Measurements from ENCODE around the gene POP7. TPM values are rescaled to one million over a fixed set of nuclear protein-coding genes. Genes with fewer than 3 reads are reported as not detected.

The POP7 gene
- total RNA-seq, 1 donor from 2014 or later: 23.1 TPM

DNA sequence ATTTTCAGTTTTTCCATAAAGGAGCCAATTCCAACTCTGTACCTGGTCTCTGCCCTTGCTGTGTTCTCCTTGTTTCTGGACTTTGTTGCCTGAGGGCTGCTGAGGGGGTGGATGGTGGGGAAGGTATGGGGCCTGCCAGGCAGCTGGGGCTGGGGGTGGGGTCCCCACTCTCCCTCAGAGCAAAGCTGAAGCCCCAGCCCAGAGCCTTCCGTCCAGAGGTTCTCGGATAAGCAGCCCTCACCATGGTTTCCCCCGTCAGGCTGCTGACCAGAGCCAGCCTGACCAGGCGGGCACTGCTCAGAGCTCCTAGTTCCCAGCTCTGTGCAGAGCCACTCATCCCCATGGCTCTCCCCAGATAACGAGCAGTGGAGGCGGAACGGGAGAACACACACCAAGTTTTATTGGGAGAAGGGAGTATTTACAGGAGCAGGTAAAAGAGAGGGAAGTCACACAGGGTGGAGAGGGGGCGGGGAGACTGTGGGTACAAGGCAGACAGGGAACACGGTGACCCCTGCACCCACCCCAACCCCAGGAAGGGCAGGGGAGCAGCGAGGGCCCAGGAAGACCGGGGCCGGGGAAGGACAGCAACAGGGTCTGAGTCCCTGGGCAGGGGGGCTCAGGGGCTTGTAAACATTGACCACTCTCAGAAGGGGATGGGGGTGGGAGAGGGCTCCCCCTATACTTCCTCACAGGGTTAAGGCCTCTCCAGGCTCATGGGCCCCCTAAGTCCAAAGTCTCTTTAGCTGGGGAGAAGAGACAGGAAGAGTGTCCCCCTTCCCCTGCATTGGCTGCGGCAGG is 26.6 kb upstream of the POP7 start:
- DNase-seq: no peak

DNA sequence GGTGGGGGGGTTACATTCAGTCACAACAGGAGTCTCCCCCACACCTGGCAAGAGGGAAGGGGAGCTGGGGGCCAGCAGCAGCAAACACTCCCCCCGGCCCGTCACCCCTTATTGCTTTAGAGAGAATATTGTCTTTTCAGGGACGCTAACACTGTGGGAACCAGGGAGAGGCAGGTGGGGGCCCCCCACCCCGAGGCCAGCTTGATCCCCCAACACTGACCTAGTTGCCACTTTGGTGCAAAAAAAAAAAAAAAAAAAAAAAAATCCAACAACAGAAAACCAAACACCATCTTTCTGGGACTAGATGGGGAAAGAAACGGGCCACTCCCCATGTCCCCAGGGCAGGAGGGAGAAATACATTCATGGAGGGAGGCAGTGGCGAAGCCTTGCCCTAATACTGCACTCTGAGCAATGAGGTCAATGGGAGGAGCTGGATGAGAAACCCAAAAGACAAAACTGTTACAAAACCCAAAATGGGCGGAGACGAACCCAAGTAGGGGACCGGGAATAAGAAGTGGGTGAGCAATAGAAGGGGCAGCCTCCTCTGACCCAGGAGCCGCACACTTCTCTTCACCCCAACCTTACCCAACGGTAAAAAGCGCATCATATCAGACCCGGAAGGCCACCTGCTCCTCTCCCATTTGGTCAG is 25.9 kb upstream of the POP7 start:
- DNase-seq: no peak

DNA sequence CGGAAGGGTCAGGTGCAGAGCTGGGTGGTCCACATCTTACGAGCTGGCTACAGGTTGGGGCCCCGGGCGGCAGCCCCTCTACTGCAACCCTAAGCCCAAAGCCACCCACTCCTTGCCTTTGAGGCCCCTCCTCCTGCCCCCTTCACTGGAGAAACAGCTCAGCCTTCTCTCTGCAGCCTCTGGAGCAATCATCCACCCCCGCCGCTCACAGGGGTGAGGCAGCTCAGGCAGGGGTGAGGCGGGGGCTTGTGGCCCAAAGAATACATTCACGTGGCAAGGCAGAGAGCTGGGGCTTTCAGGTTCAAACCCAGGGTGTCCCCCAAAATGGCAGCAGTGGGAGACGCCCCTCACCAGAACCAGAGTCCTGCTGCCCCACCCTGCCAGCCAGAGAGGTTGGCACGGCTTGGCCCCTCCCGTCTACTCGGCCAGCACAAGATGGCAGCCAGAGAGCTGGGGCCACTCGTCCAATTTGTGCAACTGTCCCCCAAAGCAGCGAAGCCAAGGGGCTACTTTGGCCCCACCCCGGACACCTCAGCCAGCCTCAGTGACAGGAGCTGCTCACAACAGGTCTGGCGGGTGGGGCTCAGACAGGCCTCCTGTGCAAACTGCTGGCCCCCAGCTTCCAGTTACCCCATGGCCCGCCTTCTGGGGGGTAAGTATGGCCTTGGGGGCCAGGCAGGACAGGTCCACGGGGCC is 25.2 kb upstream of the POP7 start:
- DNase-seq: no peak

DNA sequence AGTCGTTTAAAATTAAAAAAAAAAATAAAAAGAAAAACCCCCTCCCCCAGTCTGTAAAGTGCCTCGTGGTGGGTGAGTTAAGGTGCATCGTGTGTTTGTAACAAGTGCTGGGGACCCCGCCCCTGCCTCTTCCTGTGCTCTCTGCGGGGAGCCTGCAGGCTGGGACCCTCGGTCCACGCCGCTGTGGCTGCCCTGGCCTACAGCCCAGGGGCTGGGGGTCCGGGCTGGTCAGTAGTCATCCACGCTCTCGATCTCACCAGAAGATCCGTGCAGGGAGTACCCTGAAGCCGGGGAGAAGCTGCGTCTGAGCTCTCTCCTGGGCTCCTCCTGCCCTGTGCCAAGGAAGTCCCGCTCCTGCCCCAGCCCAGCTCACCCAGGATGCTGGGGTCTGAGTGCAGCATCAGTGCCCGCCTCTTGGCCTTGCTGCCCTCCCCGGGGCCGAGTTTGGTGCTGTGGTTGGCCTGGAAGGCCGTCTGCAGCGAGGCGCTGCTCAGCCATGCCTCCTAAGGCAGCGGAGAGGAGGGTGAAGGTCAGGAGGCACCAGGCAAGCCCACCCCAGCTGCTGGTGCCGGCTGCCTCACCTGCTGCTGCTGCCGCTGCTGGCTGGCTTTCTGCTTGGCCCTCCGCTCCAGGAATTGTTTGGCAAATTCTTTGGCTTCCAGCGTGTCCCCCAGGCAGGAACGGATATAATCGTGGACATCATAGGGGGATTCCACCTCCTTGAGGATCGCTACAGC is 24.3 kb upstream of the POP7 start:
- DNase-seq: no peak

DNA sequence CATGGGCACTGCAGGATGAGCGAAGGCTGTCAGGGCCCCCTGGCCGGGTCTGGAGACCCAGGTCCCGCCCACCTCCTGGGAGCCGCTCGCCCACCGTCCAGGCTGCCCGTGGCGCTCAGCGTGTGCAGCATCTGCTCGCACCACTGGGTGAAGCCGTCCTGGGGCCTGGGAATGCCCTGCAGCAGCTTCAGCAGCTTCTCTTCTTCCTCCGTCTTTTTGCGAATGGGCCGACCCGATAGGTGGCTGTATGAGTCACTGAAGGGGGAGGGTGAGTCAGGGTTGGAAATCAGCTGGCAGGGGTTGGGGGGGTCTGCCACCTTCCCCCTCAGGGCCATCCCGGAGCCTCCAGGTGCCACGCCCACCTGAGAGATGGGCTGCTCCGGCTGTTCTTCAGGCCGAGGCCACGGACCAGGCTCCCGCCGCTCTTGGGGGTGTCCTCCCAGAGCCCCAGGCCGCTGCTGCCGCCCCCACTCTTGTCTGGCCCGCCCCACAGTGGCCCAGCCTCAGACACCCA is 23.6 kb upstream of the POP7 start:
- no peak for DNase-seq

DNA sequence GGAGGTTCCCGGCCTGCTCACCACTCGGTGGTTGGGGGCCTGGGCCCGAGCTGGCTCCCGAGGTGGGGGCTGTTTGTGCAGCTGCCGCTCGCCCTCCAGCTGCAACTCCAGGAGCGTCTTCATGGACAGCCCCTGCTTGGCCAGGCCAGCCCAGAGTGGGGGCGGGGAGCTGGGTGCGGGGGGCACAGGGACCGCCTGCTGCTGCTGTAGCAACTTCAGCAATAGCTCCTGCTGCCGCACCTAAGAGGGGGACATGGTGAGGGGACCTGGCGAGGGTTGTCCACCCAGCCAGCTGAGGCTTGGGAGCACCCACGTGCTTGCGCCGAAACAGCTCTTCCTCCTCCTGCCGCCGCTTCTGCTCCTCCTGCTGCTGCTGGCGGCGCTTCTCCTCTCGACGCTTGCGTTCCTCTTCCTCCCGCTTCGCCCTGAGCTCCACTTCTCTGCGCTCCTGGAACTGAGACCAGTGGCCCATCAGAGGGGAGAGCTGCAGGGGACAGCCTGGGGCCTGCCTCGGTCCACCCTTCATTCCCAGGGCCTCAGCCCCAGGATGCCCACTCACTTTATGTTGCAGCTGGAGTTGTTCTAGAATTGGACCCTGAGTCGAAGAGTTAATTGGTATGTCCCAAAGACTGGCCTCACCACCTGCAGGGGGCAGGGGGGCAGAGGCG is 22.8 kb upstream of the POP7 start:
- DNase-seq: no peak

DNA sequence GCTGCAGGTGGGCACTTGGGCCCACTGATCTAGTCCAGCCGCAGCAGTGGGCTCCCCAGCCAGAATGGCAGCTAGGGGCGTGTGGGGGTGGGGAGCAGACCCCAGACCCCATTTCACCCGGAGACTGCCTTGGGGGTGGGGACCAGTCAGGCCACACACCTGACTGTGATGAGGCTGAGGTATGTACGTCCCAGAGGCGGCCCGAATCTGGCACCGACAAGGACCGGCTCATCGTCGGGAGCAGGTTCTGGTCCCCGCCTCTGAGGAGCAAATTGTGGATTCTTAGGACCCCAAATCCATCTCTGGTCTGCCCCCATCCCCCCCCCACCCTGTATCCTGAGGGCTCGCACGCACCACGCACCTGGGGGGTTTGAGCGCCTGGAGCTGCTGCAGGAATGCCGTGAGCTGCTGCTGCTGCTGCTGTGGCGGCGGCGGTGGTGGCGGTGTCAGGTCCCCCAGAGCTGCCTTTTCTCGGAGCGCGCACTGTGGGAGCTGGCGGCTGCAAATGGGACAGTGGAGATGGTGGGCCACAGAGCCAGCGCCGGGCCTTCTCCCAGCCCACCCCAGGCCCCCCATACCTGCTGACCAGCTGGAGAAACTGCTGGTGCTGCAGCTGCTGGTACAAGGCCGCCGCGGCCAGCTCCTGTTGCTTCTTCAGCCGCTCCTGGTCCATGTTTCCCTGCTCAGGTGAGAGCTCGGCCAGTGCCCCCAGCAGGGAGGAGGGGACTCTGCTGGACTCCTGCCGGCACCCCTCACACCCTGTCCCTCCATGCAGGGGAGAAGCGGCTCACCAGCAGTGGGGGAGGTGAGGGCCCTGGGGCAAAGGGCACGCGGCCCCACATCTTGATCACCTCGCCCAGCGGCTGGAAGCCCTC is 22.0 kb upstream of the POP7 start:
- no peak for DNase-seq

DNA sequence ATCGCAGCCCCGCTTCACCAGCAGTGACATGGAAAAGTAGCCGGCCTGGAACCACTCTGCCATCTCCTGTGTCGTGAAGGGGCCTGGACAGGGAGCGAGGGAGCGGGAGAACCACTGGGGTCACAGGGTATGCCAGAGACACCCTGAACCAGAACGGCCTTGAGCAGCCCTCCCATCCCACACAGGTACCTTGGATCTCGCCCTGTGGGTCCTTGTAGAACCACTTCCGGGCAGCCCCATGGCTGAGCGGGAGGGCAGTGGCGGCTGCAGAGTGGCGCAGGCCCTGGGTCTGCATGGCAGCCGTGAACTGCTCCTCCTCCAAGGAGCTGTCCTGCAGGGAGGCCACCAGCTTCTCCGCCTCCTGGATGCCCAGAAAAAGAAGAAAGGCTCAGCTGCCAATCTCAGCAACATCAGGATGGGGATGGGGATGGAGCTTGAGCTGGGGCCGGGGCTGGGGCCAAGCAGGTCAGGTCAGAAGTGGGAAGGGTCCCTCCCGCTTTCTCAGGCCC is 21.3 kb upstream of the POP7 start:
- DNase-seq: no peak

DNA sequence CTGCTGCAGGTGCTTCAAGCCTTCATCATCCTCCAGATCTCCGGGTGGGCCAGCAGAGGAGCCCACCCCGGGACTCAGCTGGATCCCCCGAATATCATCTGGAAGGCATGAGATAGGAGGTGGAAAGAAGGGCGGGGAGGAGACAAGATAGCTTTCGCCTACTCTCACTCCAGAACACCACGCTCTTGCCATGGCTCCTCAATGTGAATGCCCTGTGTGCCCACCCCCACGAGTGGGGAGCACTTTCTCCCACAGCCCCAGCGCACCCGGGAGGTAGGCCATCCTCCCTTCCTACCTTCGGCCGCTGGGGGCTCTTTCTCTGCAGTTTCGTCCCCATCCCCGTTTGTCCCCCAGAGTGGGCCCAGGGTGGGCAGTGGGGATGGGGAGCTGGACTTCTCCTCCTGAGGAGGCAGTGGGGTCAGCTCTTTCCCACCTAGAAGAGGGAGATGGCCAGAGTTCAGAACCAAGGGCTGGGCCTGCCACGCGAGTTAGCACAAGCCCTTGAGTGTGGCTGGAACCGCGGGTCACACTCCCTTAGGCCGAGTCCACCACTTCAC is 20.8 kb upstream of the POP7 start:
- DNase-seq: no peak

DNA sequence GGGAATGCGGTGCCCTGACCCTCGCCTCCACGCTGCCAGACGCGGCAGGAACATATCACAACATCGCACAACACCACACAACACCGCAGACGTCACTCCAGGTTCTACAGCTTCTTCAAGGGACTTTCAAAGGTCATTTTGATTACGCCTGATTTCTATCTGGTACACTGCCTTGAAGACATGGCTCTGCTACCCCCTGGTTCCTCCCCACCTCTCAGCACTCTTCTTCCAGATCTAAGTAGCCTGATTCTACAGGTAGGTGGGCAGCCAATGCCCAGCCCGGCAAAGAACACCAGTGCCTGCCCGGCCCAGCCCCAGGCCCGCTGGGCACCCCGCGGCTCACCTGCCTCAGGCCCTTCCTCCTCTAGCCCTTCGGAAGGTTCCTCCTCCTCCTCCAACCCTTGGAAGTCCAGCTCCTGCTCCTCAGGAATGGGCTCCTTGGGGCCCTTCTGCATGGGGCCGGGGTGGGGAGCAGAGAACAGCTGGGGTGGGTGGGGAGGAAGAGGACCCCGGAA is 20.2 kb upstream of the POP7 start:
- no peak for DNase-seq

DNA sequence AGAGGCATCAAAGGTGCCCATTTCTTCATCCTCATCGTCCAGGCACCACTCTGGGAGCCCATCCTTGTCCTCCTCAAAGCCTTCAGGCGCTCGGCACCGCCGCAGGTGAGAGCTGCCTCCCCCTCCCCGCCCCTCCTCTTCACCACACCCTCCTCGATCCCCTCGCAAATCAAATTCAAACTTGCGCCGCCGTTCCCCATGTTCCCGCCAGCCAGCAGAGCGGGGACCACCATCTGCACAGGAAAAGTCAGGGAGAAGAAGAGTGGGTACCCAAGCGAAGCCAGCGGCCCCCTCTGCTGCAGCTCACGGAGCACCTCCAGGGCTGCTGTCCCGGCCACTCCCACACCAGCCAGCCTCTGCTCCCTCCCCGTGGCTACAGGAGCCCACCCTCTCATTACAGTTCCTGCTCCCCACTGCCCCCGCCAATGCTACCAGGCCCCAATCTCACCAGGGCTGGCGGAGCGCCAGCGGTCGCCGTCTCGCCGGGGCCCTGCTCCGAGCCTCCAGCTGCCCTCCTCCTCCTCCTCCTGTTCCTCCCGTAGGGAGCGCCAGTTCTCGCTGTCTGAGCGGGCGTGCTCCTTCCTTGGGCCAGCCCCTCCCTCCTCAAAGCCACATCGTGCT is 19.6 kb upstream of the POP7 start:
- DNase-seq: no peak

DNA sequence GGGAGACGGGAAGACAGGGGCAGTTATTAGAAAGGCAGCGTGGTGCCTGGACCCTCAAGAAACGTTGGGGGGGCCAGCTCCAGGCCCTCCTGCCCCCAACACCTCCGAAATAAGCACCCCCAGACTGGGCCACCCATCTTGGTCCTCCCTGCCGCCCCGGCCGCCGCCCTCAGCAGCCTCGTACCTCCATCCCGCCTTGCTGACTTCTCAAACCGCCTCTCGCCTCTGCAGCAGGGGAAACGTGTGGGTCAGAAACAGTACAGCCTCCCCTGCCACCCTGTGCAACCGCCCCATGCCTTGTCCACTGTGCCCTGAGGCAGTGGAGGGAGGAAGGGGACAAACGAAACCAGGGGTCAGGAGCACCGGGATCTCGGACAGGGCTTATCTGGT is 19.1 kb upstream of the POP7 start:
- no peak for DNase-seq

DNA sequence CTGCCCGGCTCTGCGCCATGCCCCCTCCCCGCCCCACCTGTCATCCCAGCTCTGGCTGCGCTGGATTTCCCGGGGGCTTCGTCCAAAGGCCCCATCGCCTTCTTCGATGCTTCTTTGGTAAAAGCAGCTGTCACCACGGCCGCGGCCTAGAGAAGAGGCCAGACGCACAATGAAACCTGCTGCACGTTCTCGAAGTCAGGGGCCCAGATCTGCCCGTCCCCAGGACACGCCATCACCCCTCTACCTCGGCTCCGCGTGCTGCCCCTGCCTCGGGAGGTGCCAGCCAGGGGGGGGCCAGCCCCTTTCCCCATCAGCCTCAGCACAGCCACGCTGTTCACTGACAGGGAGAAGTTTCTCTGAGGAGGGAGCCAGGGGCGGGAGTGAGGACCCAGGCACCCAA is 18.7 kb upstream of the POP7 start:
- no peak for DNase-seq

DNA sequence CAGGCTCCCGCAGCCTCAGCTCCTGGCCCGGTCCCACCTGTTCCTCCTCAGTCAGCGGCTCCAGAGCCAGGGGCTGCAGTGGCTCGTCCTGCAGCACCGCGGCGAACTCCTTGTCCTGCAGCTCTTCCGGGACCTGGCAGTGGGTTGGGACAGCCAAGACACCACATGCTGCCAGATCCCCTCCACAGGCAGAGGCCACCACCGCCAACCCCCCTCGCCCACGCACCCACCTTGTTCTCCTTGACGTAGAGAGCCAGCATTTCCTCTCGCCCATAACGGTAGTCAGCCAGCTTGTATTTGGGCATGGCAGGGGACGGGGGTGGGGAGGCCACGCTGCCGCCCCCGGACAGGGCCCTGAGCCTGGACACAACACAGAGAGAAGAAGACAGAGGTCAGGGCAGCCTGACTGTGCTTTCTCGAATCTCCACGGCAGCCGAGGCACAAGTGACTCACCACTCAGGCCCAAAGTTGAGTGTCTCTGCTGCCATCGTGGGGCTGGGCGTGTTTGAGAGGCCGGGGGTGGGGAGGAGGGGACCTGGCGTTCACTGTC is 18.1 kb upstream of the POP7 start:
- DNase-seq: no peak

DNA sequence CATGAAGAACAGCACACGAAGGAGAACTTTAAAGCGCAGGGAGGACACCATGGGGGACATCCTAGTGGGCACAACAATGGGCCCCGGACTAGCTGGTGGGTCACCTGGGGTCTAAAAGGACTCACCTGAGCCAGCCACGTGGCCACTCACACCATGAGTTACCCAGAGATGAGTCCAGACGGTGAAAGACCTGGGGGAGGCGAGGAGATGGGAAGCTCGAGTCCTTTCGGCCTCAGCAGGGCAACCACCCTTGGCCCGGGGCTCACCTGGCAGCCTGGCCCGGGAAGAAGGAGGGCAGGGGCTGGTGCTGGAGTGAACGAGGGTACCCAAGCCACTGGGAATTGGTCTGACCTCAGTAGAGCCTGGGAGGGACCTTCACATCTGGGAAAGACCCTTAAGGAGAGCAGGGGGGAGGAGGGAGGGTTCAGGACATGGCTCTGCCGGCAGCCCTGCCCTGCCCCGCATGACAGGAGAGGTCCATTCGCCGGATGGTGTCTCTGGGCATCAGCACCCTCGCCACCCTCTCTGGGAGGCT is 17.5 kb upstream of the POP7 start:
- DNase-seq: no peak

DNA sequence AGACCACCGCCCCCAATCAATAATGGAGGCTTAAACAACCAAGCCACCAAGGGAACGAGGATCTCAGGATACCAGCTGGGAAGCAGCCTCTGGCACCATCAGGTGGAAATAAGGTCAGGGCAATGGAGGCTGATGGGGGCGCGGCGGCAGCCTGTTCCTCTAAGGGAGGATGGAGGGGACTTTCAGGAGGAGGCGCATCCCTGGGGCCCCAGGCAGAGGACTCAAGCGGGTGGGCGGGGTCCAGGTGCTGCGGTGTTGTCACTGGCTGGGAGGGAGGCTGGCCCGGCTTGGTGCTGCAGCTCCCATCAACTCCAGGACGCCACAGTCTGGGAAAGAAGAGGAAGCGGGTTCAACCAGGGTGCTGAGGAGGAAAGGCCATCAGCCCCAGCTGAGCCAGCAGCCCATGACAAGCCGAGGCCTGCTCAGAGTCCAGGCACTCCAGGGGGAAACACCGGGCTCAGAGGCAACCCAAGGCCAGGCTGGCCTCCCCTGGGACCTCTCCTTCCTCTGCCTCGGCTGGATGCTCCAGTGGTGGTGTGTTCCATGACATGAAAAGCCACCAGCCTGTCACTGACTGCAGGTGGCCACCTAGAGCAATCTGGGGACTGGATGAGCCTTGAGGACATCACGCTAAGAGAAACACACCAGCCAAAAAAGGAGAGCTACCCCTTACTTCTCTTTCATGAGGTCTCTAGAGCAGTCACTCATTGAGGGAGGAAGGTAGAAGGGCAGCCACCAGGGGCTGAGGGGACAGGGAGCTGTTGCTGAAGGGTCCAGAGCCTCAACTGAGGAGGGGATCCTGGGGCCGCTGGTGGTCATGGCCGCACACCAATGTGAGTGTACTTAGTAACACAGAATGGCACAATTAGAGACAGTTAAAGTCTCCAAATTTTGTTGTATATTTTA is 16.4 kb upstream of the POP7 start:
- no peak for DNase-seq

DNA sequence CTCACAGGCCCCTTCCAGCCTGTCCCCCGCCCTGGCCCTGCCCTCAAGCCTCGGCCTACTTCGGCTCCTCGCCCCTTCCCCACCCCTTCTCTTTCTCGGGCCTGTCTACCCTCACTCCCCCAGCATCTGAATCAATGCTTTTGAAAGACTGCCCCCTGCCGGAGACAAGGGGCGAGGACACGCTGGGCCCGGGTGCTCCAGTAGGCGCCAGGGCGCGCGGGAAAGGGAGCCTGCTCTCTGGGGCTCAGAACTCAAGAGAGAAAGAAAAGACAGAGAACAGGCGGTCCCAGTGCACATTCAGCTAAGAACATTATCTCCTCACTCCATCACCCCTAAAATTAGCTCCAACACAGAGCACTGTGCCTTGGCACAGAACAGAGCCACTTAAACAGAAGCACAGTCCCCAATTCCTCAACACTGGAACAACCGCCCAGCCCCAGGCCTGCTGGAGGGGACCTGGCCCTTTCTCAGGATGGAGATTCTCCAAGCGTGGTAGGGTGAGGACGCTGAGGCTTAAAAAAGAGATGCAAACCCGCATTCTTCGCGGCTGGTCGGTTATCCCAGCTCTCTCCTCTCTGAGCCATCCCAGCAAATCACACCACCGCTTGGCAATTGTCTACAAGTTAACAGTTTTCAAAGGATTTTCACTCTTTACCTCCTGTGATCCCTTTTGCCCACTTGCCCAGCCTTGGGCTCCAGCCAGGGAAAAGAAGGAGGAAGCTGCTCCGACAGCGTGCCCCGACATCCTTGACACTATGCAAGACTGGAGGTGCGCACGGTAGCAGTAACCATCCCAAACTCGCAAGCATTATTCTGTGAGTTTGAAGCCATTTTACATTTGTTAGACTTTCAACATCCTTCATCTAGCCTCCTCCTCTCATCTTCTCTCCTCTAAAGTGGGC is 14.0 kb upstream of the POP7 start:
- peak; percentile 90 for DNase-seq

Measured in tongue (tissue), 2 donors.